Stimulated activated naive CD8-positive, alpha-beta T cell treated with anti-CD3 and anti-CD28 coated beads, Interleukin-15, Interleukin-2, amounts not matched to agents 100 ng/mL and 50 ng/mL, for 24 hours (primary cell): ENCODE measurements around the gene GJB2.

Source experiments
- H3K27ac Mint-ChIP-seq: one replicate; pipeline ENCODE4 v1.8.0; 2021; ENCODE audit warnings: mild to moderate bottlenecking, mixed read lengths
- H3K27me3 Mint-ChIP-seq: one replicate; pipeline ENCODE4 v1.8.0; 2021; ENCODE audit warnings: mixed read lengths
- H3K36me3 Mint-ChIP-seq: one replicate; pipeline ENCODE4 v1.8.0; 2021; ENCODE audit warnings: low read depth, mixed read lengths
- H3K4me1 Mint-ChIP-seq: one replicate; pipeline ENCODE4 v1.8.0; 2021; ENCODE audit warnings: low read depth, mixed read lengths
- H3K4me3 Mint-ChIP-seq: one replicate; pipeline ENCODE4 v1.8.0; 2021; ENCODE audit warnings: mild to moderate bottlenecking, mixed read lengths
- H3K9me3 Mint-ChIP-seq: one replicate; pipeline ENCODE4 v1.8.0; 2021; ENCODE audit warnings: mixed read lengths

The GJB2 gene

GRCh38 chr13:20185366-20186056 lies 7.2 kb downstream of the GJB2 start:
- Mint-ChIP-seq H3K4me1 (no peaks in the 10 kb centered on the region), H3K36me3 (no peaks in the 10 kb centered on the region), H3K9me3 (no peaks in the 10 kb centered on the region), H3K4me3 (no peak overlapping the region), H3K27me3 (peaks cover 24% of the 10 kb centered on the region), H3K27ac (no peak overlapping the region)

GRCh38 chr13:20182231-20182846 lies 10.4 kb downstream of the GJB2 start:
- Mint-ChIP-seq H3K36me3 (no peaks in the 10 kb centered on the region), H3K27me3 (peaks cover 41% of the 10 kb centered on the region), H3K27ac (no peak overlapping the region), H3K9me3 (no peaks in the 10 kb centered on the region), H3K4me3 (no peak overlapping the region), H3K4me1 (no peaks in the 10 kb centered on the region)

GRCh38 chr13:20181188-20181587 lies 11.6 kb downstream of the GJB2 start:
- H3K4me3 Mint-ChIP-seq, result no peak overlapping the region
- no peaks in the 10 kb centered on the region for H3K36me3 Mint-ChIP-seq
- peaks cover 50% of the 10 kb centered on the region for H3K27me3 Mint-ChIP-seq

GRCh38 chr13:20178156-20178555 lies 14.6 kb downstream of the GJB2 start:
- Mint-ChIP-seq H3K27ac (no peak overlapping the region), H3K27me3 (peaks cover 76% of the 10 kb centered on the region), H3K9me3 (no peaks in the 10 kb centered on the region), H3K4me1 (peaks cover 24% of the 10 kb centered on the region), H3K4me3 (no peak overlapping the region), H3K36me3 (no peaks in the 10 kb centered on the region)

More at GRCh38 chr13:20181188-20181587, 11.6 kb downstream of the GJB2 start:
- no peak overlapping the region for H3K27ac Mint-ChIP-seq
- no peaks in the 10 kb centered on the region for H3K4me1 Mint-ChIP-seq
- H3K9me3 Mint-ChIP-seq, result no peaks in the 10 kb centered on the region

- no peak overlapping the region for H3K4me3 Mint-ChIP-seq
- no peaks in the 10 kb centered on the region for H3K9me3 Mint-ChIP-seq
- H3K27me3 Mint-ChIP-seq, result peaks cover 81% of the 10 kb centered on the region
- H3K36me3 Mint-ChIP-seq, result no peaks in the 10 kb centered on the region
- H3K4me1 Mint-ChIP-seq, result peaks cover 31% of the 10 kb centered on the region
- H3K27ac Mint-ChIP-seq, result no peak overlapping the region
These were observed 15.5 kb downstream of the GJB2 start for GRCh38 chr13:20177049-20177831.

- H3K9me3 Mint-ChIP-seq, result no peaks in the 10 kb centered on the region
- H3K27ac Mint-ChIP-seq, result no peak overlapping the region
- H3K27me3 Mint-ChIP-seq, result peaks cover 84% of the 10 kb centered on the region
- no peak overlapping the region for H3K4me3 Mint-ChIP-seq
- H3K4me1 Mint-ChIP-seq, result peaks cover 31% of the 10 kb centered on the region
- no peaks in the 10 kb centered on the region for H3K36me3 Mint-ChIP-seq
These were observed 16.7 kb downstream of the GJB2 start for GRCh38 chr13:20175907-20176652.

- H3K9me3 Mint-ChIP-seq, result no peaks in the 10 kb centered on the region
- H3K27ac Mint-ChIP-seq, result no peak overlapping the region
- H3K4me1 Mint-ChIP-seq, result peaks cover 31% of the 10 kb centered on the region
- H3K4me3 Mint-ChIP-seq, result no peak overlapping the region
- H3K36me3 Mint-ChIP-seq, result no peaks in the 10 kb centered on the region
- peaks cover 84% of the 10 kb centered on the region for H3K27me3 Mint-ChIP-seq
These were observed 17.3 kb downstream of the GJB2 start for GRCh38 chr13:20175406-20175794.

- H3K4me1 Mint-ChIP-seq, result peaks cover 31% of the 10 kb centered on the region
- H3K36me3 Mint-ChIP-seq, result no peaks in the 10 kb centered on the region
- no peaks in the 10 kb centered on the region for H3K9me3 Mint-ChIP-seq
- peak overlapping the region; percentile 40 for H3K27ac Mint-ChIP-seq
- peaks cover 84% of the 10 kb centered on the region for H3K27me3 Mint-ChIP-seq
- peak overlapping the region; percentile 17 for H3K4me3 Mint-ChIP-seq
These were observed 17.9 kb downstream of the GJB2 start for GRCh38 chr13:20174656-20175405.

GRCh38 chr13:20173116-20173746 lies 19.5 kb downstream of the GJB2 start:
- no peak overlapping the region for H3K27ac Mint-ChIP-seq
- no peaks in the 10 kb centered on the region for H3K9me3 Mint-ChIP-seq
- peaks cover 76% of the 10 kb centered on the region for H3K27me3 Mint-ChIP-seq
- H3K4me3 Mint-ChIP-seq, result no peak overlapping the region
- no peaks in the 10 kb centered on the region for H3K36me3 Mint-ChIP-seq
- H3K4me1 Mint-ChIP-seq, result peaks cover 31% of the 10 kb centered on the region

- H3K27me3 Mint-ChIP-seq, result peaks cover 67% of the 10 kb centered on the region
- no peaks in the 10 kb centered on the region for H3K36me3 Mint-ChIP-seq
- peaks cover 31% of the 10 kb centered on the region for H3K4me1 Mint-ChIP-seq
- H3K27ac Mint-ChIP-seq, result no peak overlapping the region
- no peaks in the 10 kb centered on the region for H3K9me3 Mint-ChIP-seq
- H3K4me3 Mint-ChIP-seq, result no peak overlapping the region
These were observed 21.4 kb downstream of the GJB2 start for GRCh38 chr13:20171364-20171763.

GRCh38 chr13:20170921-20171320 lies 21.8 kb downstream of the GJB2 start:
- no peak overlapping the region for H3K4me3 Mint-ChIP-seq

GRCh38 chr13:20168396-20168795 lies 24.3 kb downstream of the GJB2 start:
- H3K4me3 Mint-ChIP-seq, result no peak overlapping the region
- H3K36me3 Mint-ChIP-seq, result no peaks in the 10 kb centered on the region
- H3K4me1 Mint-ChIP-seq, result peaks cover 13% of the 10 kb centered on the region
- no peaks in the 10 kb centered on the region for H3K9me3 Mint-ChIP-seq
- H3K27me3 Mint-ChIP-seq, result peaks cover 58% of the 10 kb centered on the region
- no peak overlapping the region for H3K27ac Mint-ChIP-seq

More at GRCh38 chr13:20170921-20171320, 21.8 kb downstream of the GJB2 start:
- Mint-ChIP-seq H3K36me3 (no peaks in the 10 kb centered on the region), H3K27ac (no peak overlapping the region), H3K9me3 (no peaks in the 10 kb centered on the region), H3K27me3 (peaks cover 67% of the 10 kb centered on the region), H3K4me1 (peaks cover 31% of the 10 kb centered on the region)

GRCh38 chr13:20165417-20166257 lies 27.1 kb downstream of the GJB2 start:
- Mint-ChIP-seq H3K9me3 (no peaks in the 10 kb centered on the region), H3K36me3 (no peaks in the 10 kb centered on the region), H3K27ac (no peak overlapping the region), H3K4me3 (no peak overlapping the region), H3K27me3 (peaks cover 46% of the 10 kb centered on the region), H3K4me1 (peaks cover 15% of the 10 kb centered on the region)
